DLD1 (cell line): ENCODE measurements around the gene HSD17B11.
"Not testable (repeated sequence)": the region's sequence is repeated elsewhere in the genome, so short reads cannot be mapped to it uniquely, and the experiment has no call there.

Experiments
- in situ Hi-C: cut with HindIII; loops from 2 replicates; pipeline ENCODE4 v1.10.0; 2017; ENCODE audit warnings: low sequenced_read_pairs

Gene HSD17B11

GRCh38 chr4:87360338-87360935 is 30.6 kb downstream of the HSD17B11 start:
- in situ Hi-C loops = no loop called here

GRCh38 chr4:87359258-87359657 is 31.7 kb downstream of the HSD17B11 start:
- in situ Hi-C loops = no loop called here

- in situ Hi-C loops = no loop called here
Observed at GRCh38 chr4:87356832-87357526, 34.0 kb downstream of the HSD17B11 start.

- in situ Hi-C loops = no loop called here
Observed at GRCh38 chr4:87354168-87355102, 36.6 kb downstream of the HSD17B11 start.

GRCh38 chr4:87353592-87353991 is 37.4 kb downstream of the HSD17B11 start:
- in situ Hi-C loops = no loop called here

GRCh38 chr4:87345139-87345538 is 45.8 kb downstream of the HSD17B11 start:
- in situ Hi-C loops = no loop called here

- in situ Hi-C loops = no loop called here
Observed at GRCh38 chr4:87342872-87343271, 48.1 kb downstream of the HSD17B11 start.

- in situ Hi-C loops = not testable (repeated sequence)
Observed at GRCh38 chr4:87341954-87342635, 48.9 kb downstream of the HSD17B11 start.

- in situ Hi-C loops = no loop called here
Observed at GRCh38 chr4:87339440-87339839, 51.5 kb downstream of the HSD17B11 start.

GRCh38 chr4:87337361-87337760 is 53.6 kb downstream of the HSD17B11 start:
- in situ Hi-C loops = no loop called here

- in situ Hi-C loops = no loop called here
Observed at GRCh38 chr4:87333267-87333666, 57.7 kb downstream of the HSD17B11 start.

- in situ Hi-C loops = no loop called here
Observed at GRCh38 chr4:87330761-87331160, 60.2 kb downstream of the HSD17B11 start.

GRCh38 chr4:87327136-87327535 is 63.9 kb downstream of the HSD17B11 start:
- in situ Hi-C loops = no loop called here

GRCh38 chr4:87326460-87326859 is 64.5 kb downstream of the HSD17B11 start:
- in situ Hi-C loops = no loop called here

GRCh38 chr4:87322754-87323153 is 68.2 kb downstream of the HSD17B11 start, which contains the start of gene HSD17B13:
TSS of gene HSD17B13 (minus strand) at chr4:87322882. CDS start at chr4:87322841, 41 bp downstream.
- in situ Hi-C loops = no loop called here

- in situ Hi-C loops = no loop called here
Observed at GRCh38 chr4:87321888-87322287, 69.1 kb downstream of the HSD17B11 start.

GRCh38 chr4:87317527-87317926 is 73.5 kb downstream of the HSD17B11 start:
- in situ Hi-C loops = no loop called here

GRCh38 chr4:87316961-87317360 is 74.0 kb downstream of the HSD17B11 start:
- in situ Hi-C loops = no loop called here

- in situ Hi-C loops = not testable (repeated sequence)
Observed at GRCh38 chr4:87315000-87315399, 76.0 kb downstream of the HSD17B11 start.

- in situ Hi-C loops = no loop called here
Observed at GRCh38 chr4:87313756-87314155, 77.2 kb downstream of the HSD17B11 start.

- in situ Hi-C loops = no loop called here
Observed at GRCh38 chr4:87311684-87312083, 79.3 kb downstream of the HSD17B11 start.
